Measurements from ENCODE around the gene UTF1.

Gene UTF1

DNA sequence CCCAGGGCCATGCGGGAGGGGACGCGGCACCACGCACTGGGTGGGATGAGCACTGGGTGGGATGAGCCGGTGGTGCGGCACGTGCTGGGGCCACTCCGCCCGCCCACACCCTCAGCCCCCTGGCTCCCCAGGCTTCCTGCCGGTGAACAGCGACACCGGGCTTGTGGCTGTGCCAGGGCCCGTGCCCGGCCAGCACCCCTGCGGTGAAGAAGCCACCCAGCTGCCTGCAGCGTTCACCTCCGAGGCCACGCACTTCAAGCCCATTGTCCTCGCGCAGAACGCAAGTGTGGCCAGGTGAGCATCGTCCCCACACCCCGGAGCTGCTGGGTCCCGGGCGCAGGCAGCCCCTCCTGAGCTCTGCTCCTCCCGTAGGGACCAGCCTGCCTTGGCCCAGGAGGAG lies 31.8 kb upstream of the UTF1 start:
- H3K27ac ChIP-seq: no peak overlapping the region
- TF ChIP-seq, protein P1, sequence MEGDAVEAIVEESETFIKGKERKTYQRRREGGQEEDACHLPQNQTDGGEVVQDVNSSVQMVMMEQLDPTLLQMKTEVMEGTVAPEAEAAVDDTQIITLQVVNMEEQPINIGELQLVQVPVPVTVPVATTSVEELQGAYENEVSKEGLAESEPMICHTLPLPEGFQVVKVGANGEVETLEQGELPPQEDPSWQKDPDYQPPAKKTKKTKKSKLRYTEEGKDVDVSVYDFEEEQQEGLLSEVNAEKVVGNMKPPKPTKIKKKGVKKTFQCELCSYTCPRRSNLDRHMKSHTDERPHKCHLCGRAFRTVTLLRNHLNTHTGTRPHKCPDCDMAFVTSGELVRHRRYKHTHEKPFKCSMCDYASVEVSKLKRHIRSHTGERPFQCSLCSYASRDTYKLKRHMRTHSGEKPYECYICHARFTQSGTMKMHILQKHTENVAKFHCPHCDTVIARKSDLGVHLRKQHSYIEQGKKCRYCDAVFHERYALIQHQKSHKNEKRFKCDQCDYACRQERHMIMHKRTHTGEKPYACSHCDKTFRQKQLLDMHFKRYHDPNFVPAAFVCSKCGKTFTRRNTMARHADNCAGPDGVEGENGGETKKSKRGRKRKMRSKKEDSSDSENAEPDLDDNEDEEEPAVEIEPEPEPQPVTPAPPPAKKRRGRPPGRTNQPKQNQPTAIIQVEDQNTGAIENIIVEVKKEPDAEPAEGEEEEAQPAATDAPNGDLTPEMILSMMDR (conservative IDR thresholded peaks at IDR 0.05): no peak

DNA sequence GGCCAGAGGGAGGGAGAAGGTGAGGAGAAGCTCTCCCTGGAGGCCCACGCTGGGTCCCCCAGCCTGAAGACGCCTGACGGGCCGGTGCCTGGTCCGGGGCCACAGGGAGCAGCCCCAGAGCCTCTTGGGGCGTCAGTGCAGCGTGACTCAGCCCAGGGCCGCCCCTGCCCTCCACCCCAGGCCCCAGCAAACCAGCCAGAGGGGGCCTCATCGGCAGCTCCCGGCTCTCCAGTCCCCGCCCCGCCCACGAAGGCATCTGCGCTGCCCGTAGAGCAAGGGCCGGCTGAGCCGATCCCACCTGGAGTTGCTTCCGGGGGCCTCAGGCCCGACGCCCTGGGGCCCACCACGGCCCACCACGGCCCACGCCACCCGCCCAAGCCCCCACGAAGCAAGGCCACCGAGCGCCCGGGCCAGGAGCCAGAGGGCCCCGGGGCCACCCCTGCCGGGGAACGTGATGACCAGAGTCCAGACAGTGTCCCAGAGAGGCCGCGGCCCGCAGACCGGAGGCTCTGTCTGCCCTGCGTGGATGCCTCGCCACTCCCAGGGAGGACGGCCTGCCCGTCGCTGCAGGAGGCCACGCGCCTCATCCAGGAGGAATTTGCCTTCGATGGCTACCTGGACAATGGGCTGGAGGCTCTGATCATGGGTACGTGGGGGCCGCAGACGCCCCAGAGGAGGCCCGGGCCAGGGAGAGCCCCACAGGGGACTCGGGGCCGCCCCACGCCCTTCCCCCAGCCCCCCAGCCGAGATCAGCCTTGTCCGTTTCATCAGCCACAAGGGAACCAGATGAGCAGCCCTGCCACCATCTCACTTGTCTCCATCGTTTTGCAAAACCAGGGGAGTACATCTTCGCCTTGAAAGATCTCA lies 31.2 kb upstream of the UTF1 start:
- TF ChIP-seq, protein P1 (conservative IDR thresholded peaks at IDR 0.05): no peak
- H3K27ac ChIP-seq: no peak overlapping the region

DNA sequence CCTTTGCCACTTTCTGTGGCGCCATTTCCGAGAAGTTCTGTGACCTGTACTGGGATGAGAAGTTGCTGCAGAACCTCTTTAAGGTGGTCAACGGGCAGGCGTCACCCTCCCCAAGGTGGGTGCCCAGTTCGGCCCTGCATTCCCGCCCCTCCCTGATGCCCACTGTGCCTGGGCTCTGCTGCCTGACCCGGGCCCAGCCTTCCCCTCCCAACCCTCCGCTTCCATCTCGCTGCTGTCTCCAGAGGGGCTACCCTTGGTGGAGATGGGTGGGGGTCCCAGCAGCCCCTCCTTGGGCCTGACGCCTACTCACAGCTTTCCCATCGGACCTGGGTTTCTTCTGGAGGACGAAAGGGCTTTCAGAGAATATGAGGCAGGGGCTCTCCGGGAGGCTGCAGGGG lies 30.5 kb upstream of the UTF1 start:
- H3K27ac ChIP-seq: no peak overlapping the region
- TF ChIP-seq, protein P1 (conservative IDR thresholded peaks at IDR 0.05): no peak

DNA sequence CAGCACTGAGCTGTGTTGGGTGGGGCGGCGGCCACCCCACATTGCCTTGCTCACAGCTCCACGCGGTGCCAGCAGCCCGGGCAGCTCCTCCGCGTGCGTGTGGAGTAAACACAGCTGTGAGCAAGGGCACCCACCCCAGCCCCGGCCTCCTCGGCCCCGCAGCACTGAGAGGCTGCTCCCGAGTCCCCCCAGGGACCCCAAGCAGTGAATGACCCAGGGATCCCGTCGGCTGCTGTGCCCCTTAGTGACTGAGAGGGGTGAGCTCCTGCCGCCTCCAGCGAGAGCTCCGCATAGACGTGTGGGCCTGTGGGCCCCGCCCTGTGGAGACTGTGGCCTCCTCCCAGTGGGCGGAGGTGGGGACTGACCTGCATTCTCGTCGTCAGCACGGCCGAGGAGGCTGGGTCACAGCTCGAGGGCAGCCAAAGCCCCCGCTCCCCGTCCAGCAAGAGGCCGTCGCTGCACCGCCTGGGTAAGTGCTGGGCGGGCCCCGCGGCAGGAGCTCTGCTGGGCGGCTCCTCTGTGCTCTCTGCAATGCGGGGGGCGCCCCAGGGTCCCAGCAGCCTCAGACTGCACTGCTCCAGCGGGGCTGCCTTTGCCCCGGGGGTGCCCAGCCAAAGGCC lies 29.9 kb upstream of the UTF1 start:
- no peak overlapping the region for H3K27ac ChIP-seq
- TF ChIP-seq, protein P1 (conservative IDR thresholded peaks at IDR 0.05): no peak

DNA sequence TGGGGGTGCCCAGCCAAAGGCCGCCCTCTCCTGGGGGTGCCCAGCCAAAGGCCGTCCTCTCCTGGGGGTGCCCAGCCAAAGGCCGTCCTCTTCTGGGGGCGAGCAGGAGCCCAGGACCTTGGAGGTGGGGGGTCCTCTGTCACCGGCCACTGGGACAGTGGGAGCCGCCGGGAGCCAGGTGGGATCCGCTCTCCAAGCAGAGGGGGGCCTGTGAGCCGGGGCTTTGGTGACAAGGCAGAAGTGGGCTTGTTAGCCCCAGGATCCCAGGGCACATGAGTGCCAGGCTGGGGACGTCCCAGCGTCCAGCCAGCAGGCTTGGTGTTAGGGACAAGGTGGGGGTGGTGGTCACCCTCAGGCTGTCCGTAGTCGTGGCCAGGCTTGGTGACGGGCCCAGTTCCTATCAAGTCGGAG lies 29.4 kb upstream of the UTF1 start:
- no peak overlapping the region for H3K27ac ChIP-seq
- TF ChIP-seq, protein P1 (conservative IDR thresholded peaks at IDR 0.05): no peak

DNA sequence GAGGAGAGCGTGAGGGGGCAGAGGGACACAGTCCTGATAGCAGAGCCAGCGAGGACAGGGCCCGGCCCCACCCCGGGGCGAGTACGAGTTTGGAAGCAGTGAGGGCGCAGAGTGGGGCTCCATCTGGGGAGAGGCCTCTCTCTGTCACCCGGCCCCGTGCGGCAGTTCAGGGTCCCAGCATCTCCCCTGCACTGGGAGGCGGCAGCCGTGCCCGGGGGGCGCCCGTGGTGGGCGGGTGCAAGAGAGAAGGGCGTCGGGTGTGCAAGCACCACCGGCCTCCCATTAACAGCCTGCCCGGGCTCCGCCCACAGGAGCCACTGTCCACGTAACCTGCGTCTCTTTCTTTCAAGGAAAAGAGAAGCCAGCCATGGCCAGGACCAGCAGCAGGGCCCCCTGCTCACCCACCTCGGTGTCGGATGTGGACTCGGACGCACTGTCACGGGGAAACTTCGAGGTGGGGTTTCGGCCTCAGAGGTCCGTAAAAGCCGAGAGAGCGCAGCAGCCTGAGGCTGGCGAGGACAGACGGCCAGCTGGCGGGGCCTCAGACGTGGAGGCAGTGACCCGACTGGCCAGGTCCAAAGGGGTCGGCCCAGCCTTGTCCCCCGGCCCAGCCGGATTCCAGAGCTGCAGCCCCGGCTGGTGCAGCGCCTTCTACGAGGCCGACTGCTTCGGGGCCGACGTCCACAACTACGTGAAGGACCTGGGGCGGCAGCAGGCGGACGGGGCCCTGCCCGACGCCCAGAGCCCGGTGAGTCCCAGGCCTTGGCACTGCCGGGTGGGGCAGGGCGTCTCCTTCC lies 28.7 kb upstream of the UTF1 start:
- TF ChIP-seq, protein P1 (conservative IDR thresholded peaks at IDR 0.05): no peak
- no peak overlapping the region for H3K27ac ChIP-seq

All from VCaP (cell line).